ENCODE measurements around the gene ORC5. TPM values are rescaled to one million over a fixed set of nuclear protein-coding genes. Genes with fewer than 3 reads are reported as not detected.

ORC5 gene
- total RNA-seq, 2 experiments from 2014 or later: 22.1 to 26.0 TPM

GRCh38 chr7:104135760-104136558 is 71.9 kb downstream of the ORC5 start:
- ChIA-PET POLR2A (no interaction called here), CTCF (no interaction called here)
- H3K4me3 Mint-ChIP-seq: no peak overlapping the region
- ATAC-seq (peak; percentile 71), DNase-seq (no peak)
- TF ChIP-seq CTCF (IDR thresholded peaks at IDR 0.05): no peak
- H3K4me1 Mint-ChIP-seq (ENCODE audit: low read depth): peaks cover 5% of the 10 kb centered on the region
- H3K9me3 Mint-ChIP-seq: no peaks in the 10 kb centered on the region
- H3K36me3 Mint-ChIP-seq (ENCODE audit: low read depth): peaks cover 16% of the 10 kb centered on the region
- H3K27ac Mint-ChIP-seq: peak overlapping the region; percentile 56
- no peaks in the 10 kb centered on the region for H3K27me3 Mint-ChIP-seq
- intact Hi-C loops (cut with micrococcal nuclease): no loop called here

DNA sequence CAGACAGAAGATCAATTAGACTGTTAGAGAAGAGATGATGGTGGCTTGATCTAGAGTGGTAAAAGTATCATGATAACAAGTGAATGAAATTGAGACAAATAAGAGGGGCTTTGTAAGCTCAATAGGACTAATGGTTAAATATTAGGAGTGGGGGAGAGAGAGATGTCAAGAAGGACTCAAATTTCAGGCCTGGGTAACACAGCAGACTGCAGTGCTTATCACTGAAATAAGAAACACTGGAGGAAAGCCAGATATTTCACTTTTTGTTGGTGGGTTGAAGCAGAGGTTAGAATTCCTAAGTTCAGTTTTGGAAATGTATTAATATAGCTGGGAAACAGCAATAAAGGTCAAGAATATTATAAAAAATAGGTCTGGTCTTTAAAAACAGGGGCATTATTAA is 74.6 kb downstream of the ORC5 start:
- no peak for ATAC-seq
- DNase-seq: no peak
- H3K27ac Mint-ChIP-seq: no peak overlapping the region
- ChIA-PET CTCF (no interaction called here), POLR2A (no interaction called here)
- peaks cover 5% of the 10 kb centered on the region for H3K4me1 Mint-ChIP-seq (ENCODE audit: low read depth)
- intact Hi-C loops (cut with micrococcal nuclease): no loop called here
- TF ChIP-seq CTCF (IDR thresholded peaks at IDR 0.05): no peak
- H3K27me3 Mint-ChIP-seq: no peaks in the 10 kb centered on the region
- H3K4me3 Mint-ChIP-seq: no peak overlapping the region
- H3K36me3 Mint-ChIP-seq (ENCODE audit: low read depth): peaks cover 35% of the 10 kb centered on the region
- H3K9me3 Mint-ChIP-seq: no peaks in the 10 kb centered on the region

DNA sequence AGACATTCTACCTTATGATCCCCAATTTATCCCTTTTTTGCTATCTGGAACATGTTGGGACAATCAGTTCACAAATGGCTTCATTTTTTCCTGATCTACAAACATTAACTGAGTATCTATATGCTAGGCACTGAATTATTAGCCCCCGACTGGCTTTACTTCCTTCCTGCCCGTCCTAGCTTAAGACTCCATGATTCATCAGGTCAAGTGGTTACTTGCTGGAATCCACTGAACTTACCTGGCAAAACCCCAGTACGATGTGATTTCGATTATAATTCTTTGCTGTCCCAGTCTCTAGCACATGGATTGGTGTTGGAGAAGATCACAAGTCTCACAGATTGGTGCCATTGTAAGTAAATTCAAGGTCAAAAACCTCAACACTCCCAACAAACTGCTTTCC is 77.1 kb downstream of the ORC5 start:
- intact Hi-C loops (cut with micrococcal nuclease): no loop called here

GRCh38 chr7:104127204-104127603 is 80.6 kb downstream of the ORC5 start:
- Mint-ChIP-seq H3K9me3 (no peaks in the 10 kb centered on the region), H3K4me3 (no peak overlapping the region), H3K27ac (no peak overlapping the region), H3K36me3 (ENCODE audit: low read depth) (peaks cover 56% of the 10 kb centered on the region), H3K27me3 (no peaks in the 10 kb centered on the region), H3K4me1 (ENCODE audit: low read depth) (no peaks in the 10 kb centered on the region)
- ChIA-PET CTCF (no interaction called here), POLR2A (no interaction called here)
- DNase-seq: no peak
- no peak for ATAC-seq
- intact Hi-C loops (cut with micrococcal nuclease): no loop called here
- no peak for TF ChIP-seq CTCF (IDR thresholded peaks at IDR 0.05)

More for the DNA sequence above, 77.1 kb downstream of the ORC5 start:
- H3K36me3 Mint-ChIP-seq (ENCODE audit: low read depth): peaks cover 42% of the 10 kb centered on the region
- CTCF ChIA-PET: no interaction called here
- no peaks in the 10 kb centered on the region for H3K27me3 Mint-ChIP-seq
- H3K27ac Mint-ChIP-seq: no peak overlapping the region
- H3K4me3 Mint-ChIP-seq: no peak overlapping the region
- DNase-seq (no peak), ATAC-seq (no peak)
- H3K4me1 Mint-ChIP-seq (ENCODE audit: low read depth): peaks cover under 1% of the 10 kb centered on the region
- POLR2A ChIA-PET: no interaction called here
- no peaks in the 10 kb centered on the region for H3K9me3 Mint-ChIP-seq
- no peak for TF ChIP-seq CTCF (IDR thresholded peaks at IDR 0.05)

DNA sequence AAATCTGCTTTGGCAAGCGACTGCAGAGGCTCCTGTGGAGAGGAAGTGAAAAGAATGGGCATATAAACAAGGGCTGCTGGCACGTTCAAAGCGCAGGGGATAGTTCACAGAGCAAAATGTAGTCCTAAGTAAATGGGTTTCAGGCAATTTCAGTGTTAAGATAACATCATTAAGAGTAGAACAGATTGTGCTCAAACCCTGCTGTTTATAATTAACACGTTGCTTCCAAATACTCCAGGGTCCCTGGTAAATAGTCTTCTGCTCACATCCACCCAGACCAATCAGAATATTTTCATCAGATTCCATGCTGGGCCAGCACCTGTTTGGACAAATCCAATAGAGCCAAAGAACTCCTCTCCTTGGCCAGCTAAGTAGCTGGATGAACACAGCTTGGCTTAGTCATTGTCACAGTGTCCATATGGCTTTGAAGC is 81.4 kb downstream of the ORC5 start:
- H3K9me3 Mint-ChIP-seq: peaks cover 2% of the 10 kb centered on the region
- H3K27ac Mint-ChIP-seq: no peak overlapping the region
- H3K27me3 Mint-ChIP-seq: no peaks in the 10 kb centered on the region
- ChIA-PET POLR2A (no interaction called here), CTCF (no interaction called here)
- no peak for ATAC-seq
- H3K4me1 Mint-ChIP-seq (ENCODE audit: low read depth): no peaks in the 10 kb centered on the region
- H3K4me3 Mint-ChIP-seq: no peak overlapping the region
- TF ChIP-seq CTCF (IDR thresholded peaks at IDR 0.05): no peak
- peaks cover 51% of the 10 kb centered on the region for H3K36me3 Mint-ChIP-seq (ENCODE audit: low read depth)
- intact Hi-C loops (cut with micrococcal nuclease): no loop called here
- DNase-seq: no peak

Data from activated CD8-positive, alpha-beta T cell treated with anti-CD3 and anti-CD28 coated beads for 36 hours (primary cell).